Measurements from ENCODE around the gene SMCO2. TPM values are rescaled to one million over a fixed set of nuclear protein-coding genes. Genes with fewer than 3 reads are reported as not detected.

The SMCO2 gene
- total RNA-seq, 1 experiment from 2014 or later = not detected

DNA sequence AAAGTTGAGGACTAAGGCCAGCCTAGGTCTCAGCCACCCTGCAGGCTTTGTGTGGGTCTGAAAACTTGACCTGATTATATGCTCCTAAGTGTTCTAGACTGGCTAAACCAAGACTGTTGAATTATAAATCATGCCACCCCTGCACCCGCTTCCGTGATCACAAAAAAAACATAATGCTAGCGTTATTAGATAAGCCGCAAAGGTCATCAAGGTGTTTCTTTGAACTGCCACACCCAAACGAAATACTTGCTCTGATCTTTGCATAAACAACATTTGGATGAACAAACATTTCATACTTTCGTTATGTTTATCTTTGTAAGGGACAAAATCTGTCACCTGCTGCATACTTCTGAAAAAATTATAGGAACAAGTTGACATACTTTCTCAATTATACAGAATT is 2.5 kb downstream of the SMCO2 start:
- no peak for ATAC-seq
- H2AFZ ChIP-seq (ENCODE audit: low read depth, low read length, poor library complexity, severe bottlenecking) = no peak overlapping the region

DNA sequence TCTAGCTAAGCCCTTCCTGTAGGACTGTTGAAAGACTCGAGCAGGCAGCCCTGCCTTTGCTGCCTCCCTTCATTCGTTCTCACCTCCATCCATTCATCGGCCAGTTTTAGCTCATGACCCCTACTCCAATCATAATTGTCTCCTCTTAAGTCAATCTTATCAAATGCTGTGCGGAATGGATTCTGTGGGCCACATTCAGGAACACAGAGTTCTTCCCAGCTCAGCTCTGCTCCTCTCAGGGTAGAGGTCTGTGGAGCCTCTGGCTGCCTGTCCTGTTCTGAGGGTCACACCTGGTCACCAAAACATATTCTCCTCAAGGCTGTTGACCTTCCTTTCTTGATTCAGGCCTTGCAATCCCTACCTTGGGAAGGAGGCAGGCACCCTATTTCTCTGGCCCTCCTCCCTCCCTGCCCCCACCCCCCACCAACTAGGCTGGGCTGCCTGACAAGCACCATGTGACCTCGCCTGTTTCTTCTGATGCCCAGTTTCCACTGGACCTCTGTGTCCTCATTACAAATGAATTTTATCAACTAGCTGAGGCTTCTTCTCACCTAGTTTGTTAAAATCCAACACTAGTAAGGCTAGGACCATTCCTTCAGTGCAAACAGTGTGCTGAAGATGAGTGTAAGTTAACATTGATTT is 3.5 kb downstream of the SMCO2 start:
- H3K27ac ChIP-seq (ENCODE audit: low read depth, low read length) = no peak overlapping the region

More for the DNA sequence above, 2.5 kb downstream of the SMCO2 start:
- POLR2A ChIA-PET = no interaction called here
- RAD21 ChIA-PET (ENCODE audit: low non-redundant PET in 1 of 2, low total read pairs in 2 of 2, uncharacterized antibody in 2 of 2, unreplicated experiment in 2 of 2) = no interaction called here
- BruUV-seq (replicated peaks) = no TSS peak
- Histone ChIP-seq H3K9ac (ENCODE audit: low read length) (no peak overlapping the region), H3K4me2 (ENCODE audit: low read length) (no peak overlapping the region), H3K4me1 (ENCODE audit: control insufficient read depth in 1 of 2, insufficient read depth in 2 of 2, low read length in 2 of 2) (no peaks in the 10 kb centered on the region), H3K27ac (ENCODE audit: low read depth, low read length) (no peak overlapping the region), H3K9me3 (ENCODE audit: control insufficient read depth in 1 of 2, insufficient read depth in 1 of 2, low read depth in 1 of 2, low read length in 2 of 2) (no peaks in the 10 kb centered on the region), H3K9me2 (ENCODE audit: insufficient read depth) (no peaks in the 10 kb centered on the region), H3K4me3 (replicated peaks in 1 of 2; ENCODE audit: low read depth in 1 of 2, low read length in 2 of 2) (no peak overlapping the region), H3K36me3 (ENCODE audit: control insufficient read depth in 1 of 2, insufficient read depth in 2 of 2, low read length in 2 of 2) (no peaks in the 10 kb centered on the region), H3K27me3 (ENCODE audit: insufficient read depth, low read length) (no peaks in the 10 kb centered on the region), H4K20me1 (ENCODE audit: insufficient read depth) (no peaks in the 10 kb centered on the region), H3K79me2 (ENCODE audit: insufficient read depth, low read length) (no peaks in the 10 kb centered on the region)
- no peak for TF ChIP-seq RAD21 (IDR thresholded peaks at IDR 0.05; ENCODE audit: low read depth)
- CTCF ChIA-PET = no interaction called here
- intact Hi-C loops (cut with micrococcal nuclease) = no loop called here
- DNase-seq (ENCODE audit: low read depth, low spot score) = no peak

More for the DNA sequence above, 3.5 kb downstream of the SMCO2 start:
- no peaks in the 10 kb centered on the region for H3K9me2 ChIP-seq (ENCODE audit: insufficient read depth)
- no peaks in the 10 kb centered on the region for H3K27me3 ChIP-seq (ENCODE audit: insufficient read depth, low read length)
- no peak overlapping the region for H3K4me3 ChIP-seq (replicated peaks in 1 of 2; ENCODE audit: low read depth in 1 of 2, low read length in 2 of 2)
- H2AFZ ChIP-seq (ENCODE audit: low read depth, low read length, poor library complexity, severe bottlenecking) = no peak overlapping the region
- ATAC-seq (no peak), DNase-seq (ENCODE audit: low read depth, low spot score) (no peak)
- no peak for TF ChIP-seq CBX3 (IDR thresholded peaks at IDR 0.05; ENCODE audit: low read depth)
- TF ChIP-seq CEBPB (IDR thresholded peaks at IDR 0.05; ENCODE audit: low read depth) = no peak
- no peak for TF ChIP-seq RAD21 (IDR thresholded peaks at IDR 0.05; ENCODE audit: low read depth)
- no peak for TF ChIP-seq SIN3A (IDR thresholded peaks at IDR 0.05; ENCODE audit: low read depth)
- TF ChIP-seq, protein P1, sequence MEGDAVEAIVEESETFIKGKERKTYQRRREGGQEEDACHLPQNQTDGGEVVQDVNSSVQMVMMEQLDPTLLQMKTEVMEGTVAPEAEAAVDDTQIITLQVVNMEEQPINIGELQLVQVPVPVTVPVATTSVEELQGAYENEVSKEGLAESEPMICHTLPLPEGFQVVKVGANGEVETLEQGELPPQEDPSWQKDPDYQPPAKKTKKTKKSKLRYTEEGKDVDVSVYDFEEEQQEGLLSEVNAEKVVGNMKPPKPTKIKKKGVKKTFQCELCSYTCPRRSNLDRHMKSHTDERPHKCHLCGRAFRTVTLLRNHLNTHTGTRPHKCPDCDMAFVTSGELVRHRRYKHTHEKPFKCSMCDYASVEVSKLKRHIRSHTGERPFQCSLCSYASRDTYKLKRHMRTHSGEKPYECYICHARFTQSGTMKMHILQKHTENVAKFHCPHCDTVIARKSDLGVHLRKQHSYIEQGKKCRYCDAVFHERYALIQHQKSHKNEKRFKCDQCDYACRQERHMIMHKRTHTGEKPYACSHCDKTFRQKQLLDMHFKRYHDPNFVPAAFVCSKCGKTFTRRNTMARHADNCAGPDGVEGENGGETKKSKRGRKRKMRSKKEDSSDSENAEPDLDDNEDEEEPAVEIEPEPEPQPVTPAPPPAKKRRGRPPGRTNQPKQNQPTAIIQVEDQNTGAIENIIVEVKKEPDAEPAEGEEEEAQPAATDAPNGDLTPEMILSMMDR (IDR thresholded peaks at IDR 0.05 in 2 of 3, conservative IDR thresholded peaks at IDR 0.05 in 1 of 3; ENCODE audit: borderline replicate concordance in 1 of 3, insufficient read depth in 1 of 3, low read depth in 2 of 3, low read length in 2 of 3) = no peak
- H3K4me2 ChIP-seq (ENCODE audit: low read length) = no peak overlapping the region
- no TSS peak for BruUV-seq (replicated peaks)
- no peaks in the 10 kb centered on the region for H3K9me3 ChIP-seq (ENCODE audit: control insufficient read depth in 1 of 2, insufficient read depth in 1 of 2, low read depth in 1 of 2, low read length in 2 of 2)
- CTCF ChIA-PET = no interaction called here
- no peak overlapping the region for H3K9ac ChIP-seq (ENCODE audit: low read length)
- intact Hi-C loops (cut with micrococcal nuclease) = no loop called here
- H3K4me1 ChIP-seq (ENCODE audit: control insufficient read depth in 1 of 2, insufficient read depth in 2 of 2, low read length in 2 of 2) = no peaks in the 10 kb centered on the region
- H3K36me3 ChIP-seq (ENCODE audit: control insufficient read depth in 1 of 2, insufficient read depth in 2 of 2, low read length in 2 of 2) = no peaks in the 10 kb centered on the region
- H3K79me2 ChIP-seq (ENCODE audit: insufficient read depth, low read length) = no peaks in the 10 kb centered on the region
- H4K20me1 ChIP-seq (ENCODE audit: insufficient read depth) = no peaks in the 10 kb centered on the region
- RAD21 ChIA-PET (ENCODE audit: low non-redundant PET in 1 of 2, low total read pairs in 2 of 2, uncharacterized antibody in 2 of 2, unreplicated experiment in 2 of 2) = no interaction called here
- POLR2A ChIA-PET = no interaction called here
